Thyroid gland (tissue), 4 donors: ENCODE data around the gene SS18L1.

ENCODE experiments used
- POLR2A ChIP-seq, 2 donors: fragments of 450-650 bp; IDR thresholded peaks; one replicate each; pipeline ENCODE4 v1.6.1; 2017; ENCODE audit warnings: antibody characterized with exemption in 2 of 2, mild to moderate bottlenecking in 2 of 2, moderate library complexity in 1 of 2
- TF ChIP-seq, protein P1 (sequence below), 6 experiments: fragments of 200-600 bp in 3 of 6; fragments of 450-650 bp in 3 of 6; sonication (generic) in 3 of 6; IDR thresholded peaks; one replicate each; pipeline ENCODE4 v1.5.1; 2016 to 2019; ENCODE audit warnings: antibody characterized with exemption in 6 of 6, mild to moderate bottlenecking in 2 of 6, inconsistent platforms in 1 of 6, moderate library complexity in 1 of 6

DNA sequence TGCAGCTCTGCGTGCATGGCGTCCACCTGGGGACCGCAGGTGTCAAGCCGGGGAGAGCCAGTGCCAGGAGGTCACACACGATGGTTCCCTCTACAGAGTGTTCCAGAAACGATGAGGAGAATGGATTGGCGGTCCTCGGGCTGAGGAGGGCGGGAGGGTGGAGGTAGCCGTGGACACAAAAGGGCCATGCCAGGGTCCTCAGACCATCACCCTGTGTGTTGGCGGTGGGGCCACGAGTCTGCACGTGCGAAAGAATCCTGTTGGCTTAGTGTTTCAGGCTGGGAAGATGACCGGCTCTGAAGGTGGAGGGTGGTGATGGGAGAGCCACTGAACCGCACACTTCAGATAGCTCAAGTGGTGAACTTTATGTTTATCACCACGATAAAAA lies 62.8 kb downstream of the SS18L1 start:
- TF ChIP-seq, protein P1, sequence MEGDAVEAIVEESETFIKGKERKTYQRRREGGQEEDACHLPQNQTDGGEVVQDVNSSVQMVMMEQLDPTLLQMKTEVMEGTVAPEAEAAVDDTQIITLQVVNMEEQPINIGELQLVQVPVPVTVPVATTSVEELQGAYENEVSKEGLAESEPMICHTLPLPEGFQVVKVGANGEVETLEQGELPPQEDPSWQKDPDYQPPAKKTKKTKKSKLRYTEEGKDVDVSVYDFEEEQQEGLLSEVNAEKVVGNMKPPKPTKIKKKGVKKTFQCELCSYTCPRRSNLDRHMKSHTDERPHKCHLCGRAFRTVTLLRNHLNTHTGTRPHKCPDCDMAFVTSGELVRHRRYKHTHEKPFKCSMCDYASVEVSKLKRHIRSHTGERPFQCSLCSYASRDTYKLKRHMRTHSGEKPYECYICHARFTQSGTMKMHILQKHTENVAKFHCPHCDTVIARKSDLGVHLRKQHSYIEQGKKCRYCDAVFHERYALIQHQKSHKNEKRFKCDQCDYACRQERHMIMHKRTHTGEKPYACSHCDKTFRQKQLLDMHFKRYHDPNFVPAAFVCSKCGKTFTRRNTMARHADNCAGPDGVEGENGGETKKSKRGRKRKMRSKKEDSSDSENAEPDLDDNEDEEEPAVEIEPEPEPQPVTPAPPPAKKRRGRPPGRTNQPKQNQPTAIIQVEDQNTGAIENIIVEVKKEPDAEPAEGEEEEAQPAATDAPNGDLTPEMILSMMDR (IDR thresholded peaks at IDR 0.05) = no peak
- TF ChIP-seq POLR2A (IDR thresholded peaks at IDR 0.05) = no peak
